Nucleus accumbens (tissue), 56 donors: ENCODE data around the gene PTPN6.

Source experiments
- DNase-seq, 56 donors: peaks; one replicate each; lab custom pipeline; 2025; lab: John Stamatoyannopoulos, UW

PTPN6 gene

DNA sequence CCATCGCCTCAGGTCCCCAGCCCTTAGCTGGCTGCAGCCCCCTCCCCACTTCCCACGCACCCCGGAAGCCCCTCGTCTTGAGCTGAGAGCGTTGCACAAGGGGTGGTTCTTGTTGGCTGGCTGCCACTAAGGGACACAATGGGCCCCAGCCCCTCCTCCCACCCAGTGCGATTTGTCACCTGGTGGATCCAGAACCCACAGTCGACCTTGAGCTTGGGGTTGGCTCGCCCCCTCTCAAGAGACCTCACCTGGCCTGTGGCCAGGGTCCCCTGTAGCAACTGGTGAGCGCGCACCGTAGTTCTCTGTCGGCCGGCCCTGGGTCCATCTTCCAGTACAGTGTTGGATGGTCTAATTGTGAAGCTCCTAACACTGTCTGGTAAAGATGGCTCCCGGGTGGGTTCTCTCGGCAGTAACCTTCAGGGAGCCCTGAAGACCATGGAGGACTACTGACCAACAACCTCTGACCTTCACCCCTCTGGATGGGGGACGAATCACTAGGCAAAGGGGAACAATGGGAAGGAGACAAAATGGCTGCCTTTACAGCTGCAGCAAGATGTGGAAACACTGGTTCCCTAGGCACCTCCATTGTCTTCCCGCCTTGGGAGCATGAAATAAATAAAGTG lies 12.7 kb downstream of the PTPN6 start:
- DNase-seq, result no peak

DNA sequence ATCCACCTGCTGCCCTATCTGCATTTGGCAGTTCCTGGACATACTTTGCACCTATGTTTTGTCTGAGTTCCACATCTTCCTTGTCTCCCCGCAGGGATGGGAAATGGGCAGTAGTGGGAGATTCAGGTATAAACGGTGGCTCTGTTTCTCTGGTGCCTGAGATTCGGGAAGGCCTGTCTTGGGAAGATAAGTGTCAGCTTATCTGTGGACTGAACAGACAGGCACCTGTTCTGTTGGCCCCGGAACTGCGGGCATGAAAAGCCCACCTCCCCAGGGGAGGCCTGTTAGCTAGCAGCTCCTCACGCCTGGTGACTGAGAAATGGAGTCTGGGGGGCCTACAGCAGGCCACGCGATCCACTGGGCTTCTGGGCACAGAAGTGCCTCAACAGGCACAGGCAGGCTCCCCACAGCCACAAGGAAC lies 13.5 kb downstream of the PTPN6 start:
- no peak for DNase-seq

GRCh38 chr12:6965026-6965661 lies 14.0 kb downstream of the PTPN6 start:
- peak in 51 of 56 donors; percentile 31 to 88 (median 62) for DNase-seq

- DNase-seq, result no peak
Observed at GRCh38 chr12:6965714-6966113, 14.6 kb downstream of the PTPN6 start.

DNA sequence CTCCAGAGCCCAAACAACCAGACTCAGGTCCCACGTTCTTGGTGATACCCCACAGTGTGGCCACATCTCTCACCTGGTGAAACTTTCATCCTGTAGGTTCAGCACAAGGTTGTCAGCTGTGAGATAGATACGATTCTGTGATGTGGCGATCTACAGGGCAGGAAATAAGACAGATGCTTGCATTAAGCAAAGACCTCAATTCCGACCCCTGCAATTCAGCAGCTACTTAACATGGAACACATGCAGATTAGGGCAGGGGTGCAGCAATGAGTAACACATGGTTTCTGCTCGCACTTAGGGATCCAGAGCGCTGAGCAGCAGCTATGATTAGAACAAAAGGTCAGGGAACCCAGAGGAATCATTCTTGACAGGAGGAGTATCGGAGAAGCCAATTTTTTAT lies 15.2 kb downstream of the PTPN6 start:
- no peak for DNase-seq

DNA sequence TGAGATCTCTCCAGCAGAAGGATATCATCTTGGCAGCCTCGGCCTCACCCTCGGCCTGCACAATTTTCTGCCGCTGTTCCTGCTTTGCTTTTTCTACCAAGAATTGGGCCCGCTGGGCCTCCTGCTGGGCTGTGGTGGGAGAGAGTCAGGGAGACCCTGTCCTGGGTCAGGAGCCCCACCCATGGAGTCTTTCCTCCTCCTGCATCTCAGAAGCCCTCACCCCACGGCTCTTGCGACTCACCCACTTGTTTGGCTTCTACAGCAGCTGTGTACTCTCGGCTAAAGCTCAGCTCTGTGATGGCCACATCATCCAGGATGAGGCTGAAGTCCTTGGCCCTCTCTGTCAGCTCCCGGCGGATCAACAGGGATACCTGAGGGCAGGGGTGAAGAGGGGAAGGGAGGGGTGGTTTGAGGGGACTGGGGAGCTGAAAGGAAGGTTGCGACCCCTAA lies 16.5 kb downstream of the PTPN6 start:
- DNase-seq, result no peak

DNA sequence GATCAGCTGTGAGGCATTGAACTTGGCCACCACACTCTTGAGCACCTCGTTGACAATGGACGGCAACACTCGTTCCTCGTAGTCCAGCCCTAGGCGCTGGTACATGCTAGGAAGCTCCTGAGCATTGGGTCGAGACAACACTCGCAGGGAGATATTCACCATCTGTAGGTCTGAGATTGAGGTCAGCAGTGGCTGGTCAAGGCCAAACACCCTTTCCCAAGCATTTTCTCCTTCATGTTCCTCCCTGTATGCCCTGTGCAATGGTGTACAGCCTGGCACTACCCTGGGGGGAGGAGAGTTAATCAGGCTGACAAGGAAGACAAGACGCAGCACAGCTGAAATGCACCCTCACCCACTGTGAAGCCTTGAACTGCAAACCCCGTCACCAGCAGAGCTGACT lies 17.3 kb downstream of the PTPN6 start:
- DNase-seq, result no peak

- peak in 2 of 56 donors; percentile 47 to 62 for DNase-seq
Observed at GRCh38 chr12:6970096-6970527, 19.0 kb downstream of the PTPN6 start.

DNA sequence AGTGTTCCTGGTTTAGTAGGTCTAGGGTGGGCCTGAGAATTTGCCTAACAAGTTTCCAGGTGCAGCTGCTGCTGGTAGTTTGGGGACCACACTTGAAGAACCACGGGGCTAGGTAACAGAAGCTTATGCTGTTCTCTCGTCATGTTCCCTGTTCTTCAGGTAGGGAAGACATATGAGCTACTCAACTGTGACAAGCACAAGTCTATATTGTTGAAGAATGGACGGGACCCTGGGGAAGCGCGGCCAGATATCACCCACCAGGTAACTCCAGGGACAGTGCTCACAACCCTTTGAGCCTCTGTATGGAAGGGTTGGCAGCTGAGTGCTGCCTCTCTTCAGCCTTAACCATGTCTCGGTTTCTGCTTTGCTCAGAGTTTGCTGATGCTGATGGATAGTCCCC lies 23.0 kb downstream of the PTPN6 start:
- no peak for DNase-seq

- no peak for DNase-seq
Observed at GRCh38 chr12:6975297-6976032, 24.3 kb downstream of the PTPN6 start.

DNA sequence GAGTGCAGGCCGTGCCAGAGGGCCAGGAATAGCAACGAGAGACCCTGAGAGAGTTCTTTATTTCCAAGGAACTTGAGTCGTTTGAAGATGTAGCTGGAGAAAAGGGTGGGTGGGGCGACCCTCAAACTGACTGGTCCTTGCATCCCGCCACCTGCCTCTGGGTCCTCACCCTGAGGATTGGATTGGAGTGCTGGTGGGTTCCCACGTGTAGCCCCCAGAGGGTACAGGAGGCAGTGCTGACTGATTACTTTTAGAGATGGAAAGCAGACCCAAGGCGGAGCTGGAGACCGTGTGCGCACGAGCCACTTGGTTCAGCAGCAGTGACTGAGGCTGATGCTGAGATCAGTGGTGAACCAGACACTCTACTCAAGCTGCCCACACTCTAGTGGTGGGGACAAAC lies 26.5 kb downstream of the PTPN6 start:
- no peak for DNase-seq

GRCh38 chr12:6978188-6978587 lies 27.0 kb downstream of the PTPN6 start:
- no peak for DNase-seq

DNA sequence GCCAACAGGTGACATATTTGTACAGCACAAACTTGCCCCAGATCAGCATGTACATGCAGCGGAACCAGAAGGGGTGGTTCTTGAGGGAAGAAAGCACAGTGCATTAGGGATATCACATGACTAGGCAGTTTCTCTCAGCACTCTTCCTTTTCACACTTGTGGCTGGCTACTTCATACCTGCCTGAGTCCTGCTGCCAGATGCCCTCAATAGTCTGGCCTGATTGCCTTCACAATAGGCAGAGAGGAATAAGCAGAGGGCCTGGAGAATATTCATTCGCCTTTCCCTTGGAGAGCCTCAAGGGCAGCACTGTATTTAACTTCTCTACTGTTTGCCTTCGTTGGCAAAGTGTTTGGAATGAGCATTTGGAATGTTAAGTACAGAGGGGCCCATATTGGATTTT lies 27.5 kb downstream of the PTPN6 start:
- DNase-seq, result no peak

- no peak for DNase-seq
Observed at GRCh38 chr12:6979021-6979420, 27.9 kb downstream of the PTPN6 start.

DNA sequence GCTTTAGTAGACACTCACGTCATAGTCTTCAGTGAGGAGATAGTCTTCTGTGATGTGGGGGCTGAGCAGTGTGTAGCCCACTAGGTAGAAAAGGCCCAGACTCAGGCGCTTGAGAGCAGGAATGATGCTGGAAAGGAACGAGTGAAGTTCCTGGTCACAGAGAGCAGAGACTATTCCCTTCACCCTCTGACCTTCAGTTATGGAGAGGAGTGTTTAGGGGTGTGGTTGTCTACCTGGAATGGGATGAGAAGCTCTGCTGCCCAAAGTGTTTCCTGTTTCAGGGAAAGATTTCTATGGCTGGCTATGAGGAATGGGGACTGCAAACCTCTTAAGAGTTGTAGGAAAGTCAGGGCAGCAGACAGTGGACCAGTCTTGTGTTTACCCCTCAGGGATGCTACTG lies 28.3 kb downstream of the PTPN6 start:
- no peak for DNase-seq

DNA sequence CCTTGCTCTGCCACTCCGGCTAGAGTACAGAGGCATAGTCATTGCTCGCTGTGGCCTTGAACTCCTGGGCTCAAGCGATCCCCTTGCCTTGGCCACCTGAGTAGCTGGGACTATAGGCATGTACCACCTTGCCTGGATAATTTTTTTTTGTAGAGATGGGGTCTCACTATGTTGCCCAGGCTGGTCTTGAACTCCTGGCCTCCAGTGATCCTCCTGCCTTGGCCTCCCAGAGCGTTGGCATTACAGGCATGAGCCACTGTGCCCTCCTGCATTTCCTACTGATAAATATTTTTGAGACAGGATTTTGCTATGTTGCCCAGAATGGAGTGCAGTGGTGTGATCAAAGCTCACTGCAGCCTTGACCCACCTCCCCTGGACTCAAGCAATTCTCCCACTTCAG lies 28.9 kb downstream of the PTPN6 start:
- DNase-seq, result no peak

- DNase-seq, result no peak
Observed at GRCh38 chr12:6980740-6981139, 29.6 kb downstream of the PTPN6 start.

DNA sequence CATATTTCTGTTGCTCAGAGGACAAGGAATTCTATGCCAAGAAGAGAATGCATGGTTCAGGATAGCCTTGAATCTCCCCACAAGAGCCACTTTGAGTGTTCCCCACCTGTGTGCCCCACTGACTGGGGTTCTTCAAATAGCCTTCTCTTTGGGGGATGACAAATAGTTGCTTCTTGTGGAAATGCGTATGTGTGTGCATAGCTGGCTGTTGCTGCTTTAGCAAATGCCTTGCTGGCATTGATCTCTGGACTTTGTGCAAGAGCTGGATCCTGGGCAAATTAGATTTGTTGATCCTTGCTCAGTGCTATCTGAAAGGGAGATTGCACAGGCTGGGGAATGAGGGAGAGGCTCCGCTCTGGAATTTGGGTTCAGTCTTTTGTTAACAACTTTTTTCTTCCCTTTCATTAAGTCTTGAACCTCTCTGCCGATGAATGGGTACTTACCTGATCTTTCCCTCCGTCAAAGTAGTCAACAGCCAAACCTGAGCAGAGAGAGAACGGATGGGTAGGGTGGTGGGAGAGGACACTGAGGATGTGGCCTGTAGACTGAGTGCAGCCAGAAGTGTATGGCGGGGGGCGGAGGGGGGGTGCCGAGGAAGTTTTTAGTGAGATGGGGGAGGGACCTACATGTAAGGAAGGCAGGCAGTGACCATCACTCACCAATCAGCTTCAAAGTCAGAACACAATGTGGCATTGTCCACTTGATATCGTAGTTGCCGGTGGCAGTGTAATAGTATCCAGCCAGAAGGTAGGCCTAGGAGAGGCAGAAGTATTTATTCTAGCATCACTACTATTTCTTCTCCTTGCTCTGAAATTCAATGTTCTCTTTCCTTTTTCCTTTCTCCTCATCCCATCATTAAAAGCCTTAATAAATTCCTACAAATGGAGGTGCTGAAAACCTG lies 30.2 kb downstream of the PTPN6 start:
- no peak for DNase-seq

GRCh38 chr12:6982532-6982931 lies 31.4 kb downstream of the PTPN6 start:
- no peak for DNase-seq

- DNase-seq, result peak in 1 of 56 donors; percentile 12
Observed at GRCh38 chr12:6987956-6988553, 36.9 kb downstream of the PTPN6 start.
